ENCODE data around the gene SRRM1. TPM values are rescaled to one million over a fixed set of nuclear protein-coding genes. Genes with fewer than 3 reads are reported as not detected.

Gene SRRM1
- total RNA-seq, result 81.3 TPM

- peak; percentile 97 for ATAC-seq
Measured at GRCh38 chr1:24642481-24643362, at the start of gene SRRM1. Gene SRRM1 (plus strand): TSS chr1:24643302. CDS start chr1:24643327, 25 bp downstream.

GRCh38 chr1:24594328-24594598, 48.8 kb upstream of the SRRM1 start:
- peak; percentile 92 for ATAC-seq

- ATAC-seq, result no peak
Measured at GRCh38 chr1:24596401-24596880, 46.7 kb upstream of the SRRM1 start.

GRCh38 chr1:24599265-24599664, 43.8 kb upstream of the SRRM1 start:
- no peak for ATAC-seq

- ATAC-seq, result no peak
Measured at GRCh38 chr1:24600551-24600950, 42.6 kb upstream of the SRRM1 start.

- no peak for ATAC-seq
Measured at GRCh38 chr1:24605534-24606295, 37.4 kb upstream of the SRRM1 start.

- ATAC-seq, result no peak
Measured at GRCh38 chr1:24606296-24606605, 36.9 kb upstream of the SRRM1 start.

GRCh38 chr1:24606621-24607020, 36.5 kb upstream of the SRRM1 start:
- ATAC-seq, result no peak

- ATAC-seq, result peak; percentile 52
Measured at GRCh38 chr1:24609949-24610517, 33.1 kb upstream of the SRRM1 start.

- ATAC-seq, result no peak
Measured at GRCh38 chr1:24619376-24619775, 23.7 kb upstream of the SRRM1 start.

GRCh38 chr1:24620678-24621077, 22.4 kb upstream of the SRRM1 start:
- ATAC-seq, result no peak

GRCh38 chr1:24621121-24621520, 22.0 kb upstream of the SRRM1 start:
- no peak for ATAC-seq

GRCh38 chr1:24622218-24622617, 20.9 kb upstream of the SRRM1 start:
- no peak for ATAC-seq

GRCh38 chr1:24632832-24633175, 10.3 kb upstream of the SRRM1 start:
- no peak for ATAC-seq

GRCh38 chr1:24635195-24635843, 7.8 kb upstream of the SRRM1 start:
- peak; percentile 53 for ATAC-seq

GRCh38 chr1:24636661-24637357, 6.3 kb upstream of the SRRM1 start:
- ATAC-seq, result no peak

- no peak for ATAC-seq
Measured at GRCh38 chr1:24639094-24639493, 4.0 kb upstream of the SRRM1 start.

GRCh38 chr1:24639881-24640280, 3.2 kb upstream of the SRRM1 start:
- ATAC-seq, result peak; percentile 2

GRCh38 chr1:24640288-24640687, 2.8 kb upstream of the SRRM1 start:
- no peak for ATAC-seq

- no peak for ATAC-seq
Measured at GRCh38 chr1:24641646-24642151, 1.4 kb upstream of the SRRM1 start.

GRCh38 chr1:24643363-24644099, 429 bp downstream of the SRRM1 start:
- peak; percentile 12 for ATAC-seq

GRCh38 chr1:24644100-24644384, 940 bp downstream of the SRRM1 start:
- ATAC-seq, result no peak

All from esophagus mucosa (tissue), 1 donor.